ENCODE results near the gene CCSER1. TPM values are rescaled to one million over a fixed set of nuclear protein-coding genes. Genes with fewer than 3 reads are reported as not detected.
"Not testable (repeated sequence)": the region's sequence is repeated elsewhere in the genome, so short reads cannot be mapped to it uniquely, and the experiment has no call there.

Gene CCSER1
- total RNA-seq, 1 experiment from 2014 or later, result 23.1 TPM

DNA sequence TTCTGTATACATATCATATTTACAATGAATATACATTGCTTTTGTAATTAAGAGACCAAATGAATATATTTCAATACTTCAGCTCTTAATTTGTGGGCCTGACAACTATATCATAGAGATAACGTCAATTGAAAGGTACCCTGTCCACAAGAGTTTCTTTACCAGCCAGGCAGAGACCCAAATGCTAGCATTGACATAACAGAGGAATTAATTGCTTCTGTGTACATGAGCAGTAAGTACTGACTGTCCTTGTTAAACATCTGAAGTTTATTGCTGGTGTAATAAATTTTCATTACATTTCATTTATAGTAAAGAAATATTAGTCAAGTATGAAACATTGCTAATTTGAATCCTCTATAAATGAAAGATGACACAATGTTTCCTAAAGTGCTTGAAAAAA lies 910.8 kb downstream of the CCSER1 start:
- in situ Hi-C loops (cut with HindIII; ENCODE audit: low pct_unique_long_range_greater_than_20kb, low sequenced_read_pairs), result no loop called here
- DNase-seq (ENCODE audit: low read depth, low spot score), result no peak

DNA sequence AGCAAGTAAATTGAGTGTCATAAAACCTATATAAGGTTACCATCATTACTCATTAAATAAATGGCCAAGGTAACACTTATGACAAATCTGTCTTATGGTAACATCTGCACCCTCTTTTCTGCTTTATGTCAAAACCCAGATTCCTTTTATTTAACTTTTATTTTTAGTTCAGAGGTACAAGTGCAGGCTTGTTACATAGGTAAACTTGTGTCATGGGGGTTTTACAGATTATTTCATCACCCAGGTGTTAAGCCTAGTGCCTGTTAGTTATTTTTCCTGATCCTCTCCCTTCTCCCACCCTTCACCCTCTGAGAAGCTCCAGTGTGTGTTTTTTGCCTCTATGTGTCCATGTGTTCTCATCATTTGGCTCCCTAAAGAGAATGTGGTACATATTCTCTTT lies 930.7 kb downstream of the CCSER1 start:
- in situ Hi-C loops (cut with HindIII; ENCODE audit: low pct_unique_long_range_greater_than_20kb, low sequenced_read_pairs), result no loop called here
- no peak for DNase-seq (ENCODE audit: low read depth, low spot score)

DNA sequence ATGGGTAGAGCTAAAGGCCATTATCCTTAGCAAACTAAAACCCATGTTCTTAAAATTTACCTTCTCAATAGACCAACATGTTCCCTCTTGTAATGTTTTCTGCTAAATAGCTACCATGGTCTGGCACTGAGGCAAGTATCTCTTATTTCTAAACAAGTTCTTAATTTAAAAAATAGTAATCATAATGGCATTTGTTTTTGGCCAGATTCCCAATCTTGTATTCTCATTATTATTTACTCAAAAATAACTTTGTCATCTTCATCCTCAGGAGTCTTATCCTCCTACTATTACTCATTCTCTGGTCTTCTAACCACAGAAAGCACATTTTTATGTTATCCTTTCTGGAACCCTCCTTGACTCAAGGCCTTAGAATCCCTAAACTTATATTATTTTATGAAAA lies 931.2 kb downstream of the CCSER1 start:
- no peak for DNase-seq (ENCODE audit: low read depth, low spot score)
- in situ Hi-C loops (cut with HindIII; ENCODE audit: low pct_unique_long_range_greater_than_20kb, low sequenced_read_pairs), result no loop called here

DNA sequence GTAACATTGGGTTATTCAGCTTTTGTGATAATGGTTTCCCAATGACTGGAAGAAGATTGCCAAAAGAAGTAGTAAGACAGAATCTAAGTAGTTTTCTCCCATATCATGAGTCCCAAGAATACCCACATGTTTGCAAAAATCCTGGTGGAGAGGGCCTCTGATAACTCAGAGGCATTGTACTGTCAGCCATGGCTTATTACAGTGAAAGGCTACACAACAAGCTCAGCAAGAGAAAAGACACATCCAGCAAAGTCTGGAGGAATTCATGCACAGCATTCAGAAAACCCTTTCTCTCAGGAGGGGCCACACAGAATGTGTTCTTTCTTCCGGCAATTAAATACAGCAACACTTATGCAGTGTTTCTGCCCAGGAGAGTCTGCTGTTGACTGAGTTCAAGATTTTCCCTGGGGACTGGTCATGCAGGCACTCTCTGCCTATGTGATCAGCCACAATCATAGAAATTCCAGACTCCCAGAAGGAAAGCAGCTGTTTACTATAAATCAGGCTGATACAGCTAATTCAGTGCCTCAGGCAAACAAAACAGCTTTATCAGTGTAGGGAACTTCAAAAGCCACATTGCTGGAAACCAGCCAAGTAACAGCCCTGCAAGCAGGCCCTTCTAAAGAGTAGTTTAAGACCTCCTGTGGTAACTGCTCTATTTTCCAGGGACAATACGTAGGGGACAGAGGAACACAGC lies 937.1 kb downstream of the CCSER1 start:
- peak; percentile 98 for DNase-seq (ENCODE audit: low read depth, low spot score)
- in situ Hi-C loops (cut with HindIII; ENCODE audit: low pct_unique_long_range_greater_than_20kb, low sequenced_read_pairs), result no loop called here

DNA sequence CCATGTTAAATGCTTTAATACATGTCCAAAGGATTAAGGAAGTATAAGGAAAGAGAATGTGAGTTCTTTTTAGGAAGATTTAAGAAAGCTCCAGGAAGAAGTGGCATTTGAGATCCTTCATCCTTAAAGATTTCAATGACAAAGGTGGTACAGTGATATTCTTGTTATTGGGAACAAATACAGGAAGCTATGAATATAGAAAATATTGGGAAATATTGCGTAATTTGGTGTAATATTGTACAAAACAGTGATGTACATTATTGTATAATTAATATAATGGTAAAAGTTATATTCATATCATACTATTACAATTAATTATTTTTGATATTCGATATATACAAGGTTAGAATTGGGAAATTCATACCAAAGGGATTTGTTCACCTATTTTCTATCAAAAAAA lies 937.9 kb downstream of the CCSER1 start:
- DNase-seq (ENCODE audit: low read depth, low spot score), result no peak
- in situ Hi-C loops (cut with HindIII; ENCODE audit: low pct_unique_long_range_greater_than_20kb, low sequenced_read_pairs), result no loop called here

DNA sequence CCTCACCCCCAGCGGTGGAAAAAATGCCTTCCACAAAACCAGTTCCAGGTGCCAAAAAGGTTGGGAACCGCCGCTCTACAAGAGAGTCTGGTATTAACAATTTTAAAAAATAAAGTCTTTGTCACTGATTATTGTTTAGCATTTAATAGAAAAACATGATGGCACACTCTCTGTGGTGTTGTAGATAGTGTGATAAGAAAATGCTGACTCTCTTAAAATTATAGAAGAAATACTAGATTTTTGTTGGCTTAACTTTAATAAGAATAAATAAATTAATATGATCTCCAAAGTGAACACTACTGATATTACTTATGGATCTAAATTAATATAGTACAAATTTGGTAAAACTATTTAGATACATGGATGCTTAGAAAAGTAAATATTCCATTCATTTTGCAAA lies 943.5 kb downstream of the CCSER1 start:
- in situ Hi-C loops (cut with HindIII; ENCODE audit: low pct_unique_long_range_greater_than_20kb, low sequenced_read_pairs), result no loop called here
- no peak for DNase-seq (ENCODE audit: low read depth, low spot score)

DNA sequence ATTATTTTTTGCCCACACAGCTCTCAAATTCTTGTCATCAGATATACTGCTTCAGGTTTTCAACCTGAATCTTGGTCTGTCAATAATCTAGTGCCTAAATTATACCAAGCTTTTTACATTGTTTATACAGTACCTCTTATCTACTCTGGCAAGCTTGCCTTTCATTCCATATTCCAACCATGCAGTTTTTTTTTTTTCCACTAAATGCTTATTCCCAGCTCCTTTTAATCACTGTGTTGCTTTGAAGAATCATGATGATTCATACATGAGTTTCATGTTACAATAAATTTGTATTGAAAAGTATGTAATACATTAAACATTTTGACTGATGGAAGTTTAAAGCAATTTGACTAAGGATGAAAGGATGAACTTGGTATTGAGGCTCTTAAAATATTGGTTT lies 949.0 kb downstream of the CCSER1 start:
- no peak for DNase-seq (ENCODE audit: low read depth, low spot score)
- in situ Hi-C loops (cut with HindIII; ENCODE audit: low pct_unique_long_range_greater_than_20kb, low sequenced_read_pairs), result no loop called here

DNA sequence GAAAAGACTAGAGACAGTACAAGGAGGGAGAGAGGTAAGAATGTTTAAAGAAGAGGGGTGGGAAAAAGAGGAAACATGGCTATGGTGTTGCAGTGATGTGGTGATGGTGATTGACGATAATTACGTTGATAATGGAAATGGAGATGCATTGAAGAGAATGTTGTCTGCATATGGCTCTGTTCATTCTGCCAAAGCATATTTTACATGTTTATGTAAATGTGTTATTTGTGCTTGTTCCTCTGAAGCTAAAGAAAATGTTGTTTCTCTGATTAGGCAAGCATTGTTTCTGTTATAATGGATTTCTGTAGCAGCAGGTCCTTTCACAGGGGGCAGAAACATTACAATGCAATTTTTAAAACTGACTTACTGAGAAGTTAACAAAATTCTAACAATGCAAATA lies 958.8 kb downstream of the CCSER1 start:
- DNase-seq (ENCODE audit: low read depth, low spot score), result no peak
- in situ Hi-C loops (cut with HindIII; ENCODE audit: low pct_unique_long_range_greater_than_20kb, low sequenced_read_pairs), result no loop called here

DNA sequence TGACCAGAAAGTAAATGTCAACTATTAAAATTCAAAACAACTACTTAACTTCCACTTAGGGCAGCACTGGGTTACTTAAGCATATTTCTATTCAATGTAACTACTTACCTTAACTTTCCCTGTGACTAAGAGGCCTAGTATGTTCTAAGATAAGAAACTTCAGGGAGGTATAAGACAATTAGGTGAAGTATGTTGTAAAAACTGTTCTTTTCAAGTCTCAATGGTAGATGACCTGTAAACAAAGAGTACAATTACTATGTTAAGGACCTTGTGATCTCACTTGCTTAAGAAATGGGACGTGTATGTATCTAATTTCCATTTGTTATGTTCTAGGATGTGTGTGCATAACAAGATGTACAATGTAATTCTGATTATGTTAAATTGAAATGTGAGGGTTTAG lies 960.5 kb downstream of the CCSER1 start:
- in situ Hi-C loops (cut with HindIII; ENCODE audit: low pct_unique_long_range_greater_than_20kb, low sequenced_read_pairs), result no loop called here
- no peak for DNase-seq (ENCODE audit: low read depth, low spot score)

DNA sequence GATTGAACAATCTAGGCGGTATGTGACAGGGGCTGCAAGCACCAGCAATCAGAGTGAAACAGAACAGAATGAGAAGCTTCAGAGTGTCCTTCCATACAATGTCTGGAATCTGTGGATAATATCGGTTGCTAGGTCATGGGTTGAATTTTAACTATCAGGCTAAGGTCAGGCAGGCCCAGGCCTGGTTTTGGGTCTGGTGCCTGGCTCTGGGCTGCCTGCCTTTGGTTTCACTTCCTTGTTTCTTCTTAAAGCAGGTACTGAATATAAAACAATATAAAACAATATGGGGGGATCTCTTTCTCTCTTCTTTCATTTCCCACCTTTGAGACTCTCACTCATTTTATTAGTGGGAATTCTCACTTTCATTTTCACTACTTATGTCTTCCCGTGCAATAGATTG lies 962.0 kb downstream of the CCSER1 start:
- DNase-seq (ENCODE audit: low read depth, low spot score), result no peak
- in situ Hi-C loops (cut with HindIII; ENCODE audit: low pct_unique_long_range_greater_than_20kb, low sequenced_read_pairs), result no loop called here

DNA sequence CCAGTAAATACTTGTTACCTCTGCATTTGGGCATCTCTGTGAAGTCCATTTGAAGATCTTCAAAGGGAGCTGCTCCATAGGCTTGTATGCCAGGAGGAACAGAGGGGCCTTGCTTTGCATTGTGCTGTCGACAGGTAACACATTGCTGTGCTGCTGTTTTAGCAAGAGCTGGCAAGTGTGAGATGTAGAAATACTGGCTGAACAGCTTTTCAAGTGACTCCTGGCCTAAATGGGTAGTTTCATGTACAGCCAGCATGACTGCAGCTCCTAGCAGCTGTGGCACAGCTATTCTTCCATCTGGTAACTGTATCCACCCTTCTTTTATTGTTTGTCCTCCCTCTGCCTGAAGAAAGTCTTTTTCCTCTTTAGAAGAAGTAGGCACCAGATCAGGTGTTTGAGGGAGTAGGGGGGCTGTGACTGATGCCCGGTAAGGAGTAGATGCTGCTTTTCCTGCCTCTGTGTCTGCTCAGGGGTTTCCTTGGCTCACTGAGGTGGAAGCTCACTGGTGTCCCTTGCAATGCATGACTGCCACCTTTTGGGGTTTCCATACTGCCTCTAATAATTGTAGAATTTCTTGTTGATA lies 965.3 kb downstream of the CCSER1 start:
- peak; percentile 22 for DNase-seq (ENCODE audit: low read depth, low spot score)
- in situ Hi-C loops (cut with HindIII; ENCODE audit: low pct_unique_long_range_greater_than_20kb, low sequenced_read_pairs), result no loop called here

DNA sequence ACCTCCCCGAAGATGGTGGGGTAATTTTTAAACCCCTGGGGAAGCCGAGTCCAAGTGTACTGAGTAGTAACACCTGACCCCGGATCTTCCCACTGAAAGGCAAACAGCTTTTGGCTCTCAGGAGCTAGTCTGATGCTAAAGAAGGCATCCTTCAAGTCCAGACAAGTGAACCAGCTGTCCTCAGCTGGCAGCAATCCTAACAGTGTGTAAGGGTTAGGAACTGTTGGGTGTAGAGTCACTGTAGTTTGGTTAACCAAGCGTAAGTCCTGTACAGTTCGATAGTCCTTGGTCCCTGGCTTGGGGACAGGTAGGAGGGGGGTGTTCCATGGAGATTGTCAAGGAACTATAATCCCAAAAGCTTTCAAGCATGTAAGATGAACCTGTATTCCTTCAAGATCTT lies 967.0 kb downstream of the CCSER1 start:
- in situ Hi-C loops (cut with HindIII; ENCODE audit: low pct_unique_long_range_greater_than_20kb, low sequenced_read_pairs); DNase-seq (ENCODE audit: low read depth, low spot score): not testable (repeated sequence)

DNA sequence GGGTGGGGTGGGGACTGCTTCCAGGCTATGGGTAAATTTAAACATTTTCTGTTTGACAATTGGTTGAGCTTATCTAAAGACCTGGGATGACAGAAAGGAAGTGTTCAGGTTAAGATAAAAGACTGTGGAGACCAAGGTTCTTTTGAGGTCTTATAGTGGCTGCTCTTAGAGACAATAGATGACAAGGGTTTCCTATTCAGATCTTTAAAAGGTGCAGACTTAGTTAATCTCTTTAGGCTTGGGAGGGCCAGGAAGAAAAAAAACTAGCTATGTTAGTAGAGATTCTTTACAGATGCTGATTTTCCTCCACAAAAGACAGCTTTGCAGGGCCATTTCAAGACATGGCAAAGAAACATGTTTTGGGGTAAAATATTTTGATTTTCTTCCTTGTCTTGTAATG lies 972.5 kb downstream of the CCSER1 start:
- in situ Hi-C loops (cut with HindIII; ENCODE audit: low pct_unique_long_range_greater_than_20kb, low sequenced_read_pairs), result no loop called here
- no peak for DNase-seq (ENCODE audit: low read depth, low spot score)

DNA sequence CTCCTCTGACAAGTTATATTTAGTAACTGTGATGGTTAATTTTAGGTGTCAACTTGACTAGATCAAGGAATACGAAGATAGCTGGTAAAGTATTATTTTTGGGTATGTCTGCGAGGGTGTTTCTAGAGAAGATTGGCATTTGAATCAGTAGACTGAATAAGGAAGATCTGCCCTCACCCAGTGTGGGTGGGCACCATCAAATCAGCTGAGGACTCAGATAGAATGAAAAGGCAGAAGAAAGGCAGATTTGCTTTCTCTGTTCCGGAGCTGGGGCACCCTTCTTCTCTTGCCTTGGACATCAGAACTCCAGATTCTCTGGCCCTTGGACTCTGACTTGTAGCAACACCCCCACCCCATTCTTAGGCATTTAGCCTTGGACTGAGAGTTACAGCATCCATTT lies 981.6 kb downstream of the CCSER1 start:
- DNase-seq (ENCODE audit: low read depth, low spot score), result no peak
- in situ Hi-C loops (cut with HindIII; ENCODE audit: low pct_unique_long_range_greater_than_20kb, low sequenced_read_pairs), result no loop called here

DNA sequence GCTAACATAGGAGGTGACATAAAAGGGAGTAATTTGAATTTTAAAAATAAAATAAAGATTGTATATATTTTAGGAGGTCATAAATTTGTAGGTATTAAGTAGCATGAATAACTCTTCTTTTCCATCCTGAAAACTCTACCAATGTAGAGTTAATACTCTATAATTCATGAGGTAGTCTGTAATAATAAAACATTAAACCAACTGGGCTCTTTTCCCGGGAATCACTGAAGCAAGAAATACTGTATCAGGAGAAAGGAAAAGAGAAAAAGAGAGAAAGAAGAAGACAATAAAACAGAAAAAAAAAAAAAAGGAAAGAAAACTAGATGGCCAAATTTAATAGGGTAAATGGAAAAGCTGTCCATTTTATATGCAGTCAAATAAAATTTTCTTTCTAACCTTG lies 984.4 kb downstream of the CCSER1 start:
- DNase-seq (ENCODE audit: low read depth, low spot score), result no peak
- in situ Hi-C loops (cut with HindIII; ENCODE audit: low pct_unique_long_range_greater_than_20kb, low sequenced_read_pairs), result no loop called here

DNA sequence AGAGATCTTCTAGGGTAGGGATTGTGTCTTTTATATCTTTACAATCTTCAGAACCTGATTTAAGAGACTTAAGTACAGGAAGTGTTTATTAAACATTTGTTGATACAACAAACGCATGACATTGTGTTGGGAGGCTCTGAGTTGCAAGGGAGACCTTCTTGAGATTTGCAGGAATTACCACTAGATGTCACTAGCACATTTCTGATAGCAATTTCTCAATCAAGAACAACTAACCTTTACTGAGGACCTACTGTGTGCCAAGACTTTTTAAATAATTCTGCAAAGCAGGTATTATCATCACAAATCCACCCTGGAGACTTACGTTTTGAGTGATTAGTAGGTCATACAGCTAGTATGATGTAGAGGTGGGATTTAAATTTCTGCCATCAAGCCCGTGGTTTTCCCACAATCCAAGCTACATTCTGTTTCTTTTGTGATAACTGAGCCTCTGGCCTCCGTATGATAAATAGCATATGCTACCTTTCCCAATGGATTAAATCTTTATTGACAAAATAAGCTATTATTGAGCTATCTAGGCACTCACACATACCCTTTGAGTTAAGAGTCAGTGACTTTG lies 986.0 kb downstream of the CCSER1 start:
- DNase-seq (ENCODE audit: low read depth, low spot score), result peak; percentile 47
- in situ Hi-C loops (cut with HindIII; ENCODE audit: low pct_unique_long_range_greater_than_20kb, low sequenced_read_pairs), result no loop called here

DNA sequence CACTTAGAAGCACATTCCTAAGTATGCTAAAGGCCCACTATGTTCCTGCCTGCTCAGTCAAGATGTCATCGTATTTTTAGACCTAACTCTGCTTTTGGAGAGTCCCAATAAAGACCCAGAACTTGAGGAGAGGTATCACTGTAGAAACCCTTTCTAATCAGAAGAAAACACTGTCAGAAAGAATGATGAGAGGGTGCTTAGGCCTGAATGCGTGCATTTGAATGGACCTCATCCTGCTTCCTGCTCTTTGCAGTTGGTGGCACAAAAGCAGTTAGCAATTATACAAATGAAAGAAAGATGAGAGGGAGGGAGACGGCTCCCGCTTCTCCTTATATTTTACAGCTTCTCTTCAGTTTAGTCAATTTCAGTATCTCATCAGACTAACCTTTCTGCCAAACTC lies 987.2 kb downstream of the CCSER1 start:
- no peak for DNase-seq (ENCODE audit: low read depth, low spot score)
- in situ Hi-C loops (cut with HindIII; ENCODE audit: low pct_unique_long_range_greater_than_20kb, low sequenced_read_pairs), result no loop called here

DNA sequence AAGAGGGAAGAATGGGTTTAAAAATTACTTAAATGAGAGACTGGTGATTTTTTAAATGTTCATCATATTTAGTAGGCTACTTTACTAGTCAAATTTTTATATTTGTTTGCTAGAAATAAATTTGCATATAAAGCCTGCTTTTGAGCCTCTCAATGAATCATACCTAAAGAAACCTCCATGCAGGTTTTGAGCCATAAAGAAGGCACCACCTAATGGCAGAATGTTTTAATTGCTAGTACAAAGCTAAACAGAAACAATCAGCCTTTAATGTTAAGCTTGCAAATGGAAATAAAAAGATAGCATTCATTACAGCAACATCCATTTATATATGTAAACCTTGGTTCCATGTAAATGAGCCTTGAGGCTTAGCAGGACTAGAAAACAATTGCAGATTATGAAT lies 989.7 kb downstream of the CCSER1 start:
- DNase-seq (ENCODE audit: low read depth, low spot score), result peak; percentile 37
- in situ Hi-C loops (cut with HindIII; ENCODE audit: low pct_unique_long_range_greater_than_20kb, low sequenced_read_pairs), result no loop called here

DNA sequence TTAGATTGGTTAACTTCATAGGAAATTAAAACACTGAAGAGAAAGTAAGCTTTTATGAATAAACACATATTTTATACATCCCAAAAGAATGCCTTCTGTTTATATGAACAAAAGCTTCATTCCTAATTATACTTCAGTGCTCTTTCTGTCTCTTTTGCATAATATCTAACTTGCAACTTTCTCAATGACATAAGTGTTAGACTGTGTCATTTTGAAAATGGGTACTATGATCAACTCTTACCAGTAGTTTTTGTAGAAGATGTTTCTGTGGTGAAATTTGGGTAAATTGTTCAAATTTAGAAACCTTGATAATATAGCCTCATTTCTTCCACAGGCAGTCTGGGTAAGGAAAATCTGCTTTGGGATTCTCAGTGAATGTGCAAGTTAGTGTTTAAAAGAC lies 991.4 kb downstream of the CCSER1 start:
- DNase-seq (ENCODE audit: low read depth, low spot score), result no peak
- in situ Hi-C loops (cut with HindIII; ENCODE audit: low pct_unique_long_range_greater_than_20kb, low sequenced_read_pairs), result no loop called here

Measured in SK-MEL-5 (cell line).